Measurements from ENCODE around the gene ZCCHC7.

Gene ZCCHC7

DNA sequence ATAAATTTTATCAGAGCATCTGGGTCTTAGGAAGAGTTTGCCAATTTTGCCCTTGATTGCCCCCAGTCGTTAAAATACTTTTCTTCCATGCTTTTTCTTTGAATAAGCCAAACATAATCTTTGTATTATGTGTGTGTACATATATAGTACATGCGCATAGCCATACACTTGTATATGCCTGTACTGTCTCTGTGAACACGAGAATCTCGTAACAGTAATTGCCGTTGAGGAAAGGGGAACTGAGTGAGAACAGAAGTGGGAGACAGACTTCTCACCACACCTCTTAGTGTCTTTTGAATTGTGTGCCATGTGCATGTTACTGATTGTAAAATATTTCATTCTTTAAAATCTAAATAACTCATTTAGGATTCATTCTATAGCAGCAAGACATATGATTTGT lies 222.5 kb downstream of the ZCCHC7 start:
- TF ChIP-seq, protein P1, sequence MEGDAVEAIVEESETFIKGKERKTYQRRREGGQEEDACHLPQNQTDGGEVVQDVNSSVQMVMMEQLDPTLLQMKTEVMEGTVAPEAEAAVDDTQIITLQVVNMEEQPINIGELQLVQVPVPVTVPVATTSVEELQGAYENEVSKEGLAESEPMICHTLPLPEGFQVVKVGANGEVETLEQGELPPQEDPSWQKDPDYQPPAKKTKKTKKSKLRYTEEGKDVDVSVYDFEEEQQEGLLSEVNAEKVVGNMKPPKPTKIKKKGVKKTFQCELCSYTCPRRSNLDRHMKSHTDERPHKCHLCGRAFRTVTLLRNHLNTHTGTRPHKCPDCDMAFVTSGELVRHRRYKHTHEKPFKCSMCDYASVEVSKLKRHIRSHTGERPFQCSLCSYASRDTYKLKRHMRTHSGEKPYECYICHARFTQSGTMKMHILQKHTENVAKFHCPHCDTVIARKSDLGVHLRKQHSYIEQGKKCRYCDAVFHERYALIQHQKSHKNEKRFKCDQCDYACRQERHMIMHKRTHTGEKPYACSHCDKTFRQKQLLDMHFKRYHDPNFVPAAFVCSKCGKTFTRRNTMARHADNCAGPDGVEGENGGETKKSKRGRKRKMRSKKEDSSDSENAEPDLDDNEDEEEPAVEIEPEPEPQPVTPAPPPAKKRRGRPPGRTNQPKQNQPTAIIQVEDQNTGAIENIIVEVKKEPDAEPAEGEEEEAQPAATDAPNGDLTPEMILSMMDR (conservative IDR thresholded peaks at IDR 0.05; ENCODE audit: low read depth) = no peak
- ChIA-PET POLR2A (ENCODE audit: low non-redundant PET) (no interaction called here), CTCF (interaction anchor here (1.2 kb wide), 1 partner anchor 14 kb away, joined by 4 read pairs; no protein-coding TSS in a partner anchor)
- no peak for DNase-seq (ENCODE audit: low spot score)
- no peak overlapping the region for H3K27ac ChIP-seq

- CTCF ChIA-PET = no interaction called here
- POLR2A ChIA-PET (ENCODE audit: low non-redundant PET) = no interaction called here
- H3K27ac ChIP-seq = no peak overlapping the region
- TF ChIP-seq, protein P1 (conservative IDR thresholded peaks at IDR 0.05; ENCODE audit: low read depth) = no peak
- DNase-seq (ENCODE audit: low spot score) = no peak
Measured at GRCh38 chr9:37343724-37344123, 223.3 kb downstream of the ZCCHC7 start.

DNA sequence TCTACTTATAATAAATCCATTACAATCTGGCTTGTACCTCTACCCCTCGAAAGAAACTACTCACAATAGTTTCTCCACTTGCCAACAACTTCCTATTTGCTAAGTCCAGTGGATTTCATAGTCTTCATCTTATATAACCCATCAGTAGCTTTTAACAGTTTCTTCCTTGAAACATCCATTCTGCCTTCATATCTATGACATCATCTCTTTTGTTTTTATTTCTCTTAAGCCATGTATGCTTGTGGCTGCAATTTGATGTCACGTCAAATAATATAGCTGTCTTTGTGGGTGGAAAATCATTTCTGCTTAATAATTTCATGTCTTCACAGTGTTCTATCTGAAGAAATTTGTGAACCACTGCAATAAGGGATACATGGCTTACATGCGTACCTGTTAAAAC lies 224.7 kb downstream of the ZCCHC7 start:
- POLR2A ChIA-PET (ENCODE audit: low non-redundant PET) = no interaction called here
- TF ChIP-seq, protein P1 (conservative IDR thresholded peaks at IDR 0.05; ENCODE audit: low read depth) = no peak
- CTCF ChIA-PET = interaction anchor here (0.6 to 0.7 kb wide), 2 partner anchors 15 to 152 kb away, joined by 3 read pairs; no protein-coding TSS in a partner anchor
- no peak overlapping the region for H3K27ac ChIP-seq
- DNase-seq (ENCODE audit: low spot score) = no peak

- ChIA-PET POLR2A (ENCODE audit: low non-redundant PET) (no interaction called here), CTCF (no interaction called here)
- no peak overlapping the region for H3K27ac ChIP-seq
- no peak for DNase-seq (ENCODE audit: low spot score)
- TF ChIP-seq, protein P1 (conservative IDR thresholded peaks at IDR 0.05; ENCODE audit: low read depth) = no peak
Measured at GRCh38 chr9:37348917-37349316, 228.5 kb downstream of the ZCCHC7 start.

DNA sequence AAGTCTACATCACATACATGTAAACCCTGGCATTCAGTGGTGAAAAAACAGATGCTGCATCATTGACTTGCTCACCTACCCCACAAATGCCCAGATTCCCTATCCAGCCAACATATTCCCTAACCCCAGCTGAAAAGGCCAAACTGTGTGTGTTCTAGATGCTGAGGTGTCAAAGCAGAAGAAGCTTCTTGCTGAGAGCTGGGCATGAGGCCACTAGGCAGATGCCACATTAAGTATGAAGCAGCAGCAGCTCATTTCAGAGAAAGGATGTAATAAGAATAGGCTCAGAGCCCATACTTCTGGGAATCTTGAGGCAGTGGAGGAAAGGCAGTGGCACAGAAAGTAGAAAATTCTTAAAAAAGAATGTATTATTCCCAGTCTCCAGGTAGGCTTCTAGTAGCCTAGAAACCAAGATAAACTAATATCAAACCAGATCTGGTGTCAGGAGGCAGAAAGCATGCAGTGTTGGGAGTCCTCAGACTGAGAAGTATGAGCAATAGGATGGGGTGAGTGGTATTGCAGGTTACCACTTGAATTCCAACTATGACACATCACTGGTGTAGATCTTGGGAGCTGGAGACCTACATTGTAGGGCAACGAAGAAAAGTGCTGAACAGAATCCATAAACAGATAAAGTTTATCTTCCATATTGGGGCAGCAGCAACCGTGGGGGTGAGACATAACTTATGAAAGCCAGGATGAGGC lies 230.3 kb downstream of the ZCCHC7 start:
- peak overlapping the region; percentile 62 for H3K27ac ChIP-seq
- ChIA-PET POLR2A (ENCODE audit: low non-redundant PET) (no interaction called here), CTCF (no interaction called here)
- TF ChIP-seq, protein P1 (conservative IDR thresholded peaks at IDR 0.05; ENCODE audit: low read depth) = no peak
- peak; percentile 96 for DNase-seq (ENCODE audit: low spot score)

GRCh38 chr9:37353791-37354190 lies 233.4 kb downstream of the ZCCHC7 start:
- CTCF ChIA-PET = no interaction called here
- TF ChIP-seq, protein P1 (conservative IDR thresholded peaks at IDR 0.05; ENCODE audit: low read depth) = no peak
- POLR2A ChIA-PET (ENCODE audit: low non-redundant PET) = no interaction called here
- H3K27ac ChIP-seq = no peak overlapping the region
- no peak for DNase-seq (ENCODE audit: low spot score)
